Effector memory CD8-positive, alpha-beta T cell (primary cell): ENCODE results near the gene RTN4R.
"Not testable (repeated sequence)": the region's sequence is repeated elsewhere in the genome, so short reads cannot be mapped to it uniquely, and the experiment has no call there.

Experiments used
- ATAC-seq: fragments of 150-1000 bp; cut with Tn5 transposase; replicated peaks from 2 replicates; pipeline ENCODE4 v1.10.0; 2021; ENCODE audit warnings: mild to moderate bottlenecking, moderate library complexity
- DNase-seq, 3 experiments: peaks; one replicate each; pipeline ENCODE4 v3.0.0; 2021
- H3K27ac Mint-ChIP-seq, 2 donors: one replicate each; pipeline ENCODE4 v1.8.0; 2022; ENCODE audit warnings: mild to moderate bottlenecking in 2 of 2, mixed read lengths in 2 of 2, moderate library complexity in 2 of 2
- H3K27me3 Mint-ChIP-seq, 2 donors: one replicate each; pipeline ENCODE4 v1.8.0; 2022; ENCODE audit warnings: mixed read lengths in 2 of 2
- H3K36me3 Mint-ChIP-seq: one replicate; pipeline ENCODE4 v1.8.0; 2022; ENCODE audit warnings: mild to moderate bottlenecking, moderate library complexity, mixed read lengths; ENCODE audit not compliant: insufficient read depth
- H3K4me1 Mint-ChIP-seq, 2 donors: one replicate each; pipeline ENCODE4 v1.8.0; 2022; ENCODE audit warnings: low read depth in 2 of 2, mixed read lengths in 2 of 2
- H3K4me3 Mint-ChIP-seq, 2 donors: one replicate each; pipeline ENCODE4 v1.8.0; 2022; ENCODE audit warnings: mild to moderate bottlenecking in 2 of 2, mixed read lengths in 2 of 2, moderate library complexity in 2 of 2
- H3K9me3 Mint-ChIP-seq, 2 donors: one replicate each; pipeline ENCODE4 v1.8.0; 2022; ENCODE audit warnings: mixed read lengths in 2 of 2

The RTN4R gene

GRCh38 chr22:20310180-20310579 is 42.1 kb upstream of the RTN4R start:
- H3K27me3 Mint-ChIP-seq, ATAC-seq, H3K4me3 Mint-ChIP-seq, H3K4me1 Mint-ChIP-seq, H3K27ac Mint-ChIP-seq, H3K36me3 Mint-ChIP-seq, DNase-seq, H3K9me3 Mint-ChIP-seq: not testable (repeated sequence)

- H3K27ac Mint-ChIP-seq, H3K4me3 Mint-ChIP-seq, H3K9me3 Mint-ChIP-seq, ATAC-seq, H3K4me1 Mint-ChIP-seq, H3K36me3 Mint-ChIP-seq, H3K27me3 Mint-ChIP-seq, DNase-seq: not testable (repeated sequence)
These were observed 40.9 kb upstream of the RTN4R start for GRCh38 chr22:20308806-20309650.

GRCh38 chr22:20307448-20308447 is 39.6 kb upstream of the RTN4R start:
- not testable (repeated sequence) for H3K9me3 Mint-ChIP-seq, H3K27me3 Mint-ChIP-seq, ATAC-seq, H3K4me3 Mint-ChIP-seq, H3K4me1 Mint-ChIP-seq, DNase-seq, H3K36me3 Mint-ChIP-seq, H3K27ac Mint-ChIP-seq

- ATAC-seq, H3K4me3 Mint-ChIP-seq, H3K4me1 Mint-ChIP-seq, H3K27me3 Mint-ChIP-seq, H3K36me3 Mint-ChIP-seq, H3K27ac Mint-ChIP-seq, DNase-seq, H3K9me3 Mint-ChIP-seq: not testable (repeated sequence)
These were observed 38.7 kb upstream of the RTN4R start for GRCh38 chr22:20306646-20307447.

- peak; percentile 32 for ATAC-seq
- H3K27me3 Mint-ChIP-seq, result peaks cover 7 to 8% of the 10 kb centered on the region in 2 donors
These were observed 38.0 kb upstream of the RTN4R start for GRCh38 chr22:20305894-20306645.

GRCh38 chr22:20305230-20305893 is 37.2 kb upstream of the RTN4R start:
- DNase-seq, H3K27ac Mint-ChIP-seq, ATAC-seq, H3K36me3 Mint-ChIP-seq, H3K27me3 Mint-ChIP-seq, H3K4me1 Mint-ChIP-seq, H3K9me3 Mint-ChIP-seq, H3K4me3 Mint-ChIP-seq: not testable (repeated sequence)

More at GRCh38 chr22:20305894-20306645, 38.0 kb upstream of the RTN4R start:
- no peaks in the 10 kb centered on the region for H3K36me3 Mint-ChIP-seq
- no peaks in the 10 kb centered on the region for H3K9me3 Mint-ChIP-seq
- no peak overlapping the region for H3K27ac Mint-ChIP-seq
- no peak overlapping the region for H3K4me3 Mint-ChIP-seq
- no peak for DNase-seq
- H3K4me1 Mint-ChIP-seq, result peaks cover 0 to 2% of the 10 kb centered on the region in 2 donors

GRCh38 chr22:20304646-20305045 is 36.5 kb upstream of the RTN4R start:
- H3K9me3 Mint-ChIP-seq, result no peaks in the 10 kb centered on the region
- no peak overlapping the region for H3K4me3 Mint-ChIP-seq
- H3K27ac Mint-ChIP-seq, result no peak overlapping the region
- no peaks in the 10 kb centered on the region for H3K36me3 Mint-ChIP-seq
- peaks cover 0 to 10% of the 10 kb centered on the region in 2 donors for H3K4me1 Mint-ChIP-seq
- H3K27me3 Mint-ChIP-seq, result peaks cover 7 to 8% of the 10 kb centered on the region in 2 donors
- ATAC-seq (no peak), DNase-seq (no peak)

- H3K27me3 Mint-ChIP-seq, H3K9me3 Mint-ChIP-seq, H3K36me3 Mint-ChIP-seq, DNase-seq, H3K27ac Mint-ChIP-seq, H3K4me3 Mint-ChIP-seq, ATAC-seq: not testable (repeated sequence)
- peaks cover 0 to 11% of the 10 kb centered on the region in 2 donors for H3K4me1 Mint-ChIP-seq
These were observed 35.1 kb upstream of the RTN4R start for GRCh38 chr22:20303229-20303534.

- Mint-ChIP-seq H3K36me3 (peaks cover 2% of the 10 kb centered on the region), H3K9me3 (no peaks in the 10 kb centered on the region), H3K27me3 (peaks cover 7 to 8% of the 10 kb centered on the region in 2 donors), H3K4me3 (no peak overlapping the region), H3K4me1 (peaks cover 0 to 14% of the 10 kb centered on the region in 2 donors), H3K27ac (no peak overlapping the region)
- DNase-seq (no peak), ATAC-seq (no peak)
These were observed 34.5 kb upstream of the RTN4R start for GRCh38 chr22:20302438-20303228.

GRCh38 chr22:20299746-20300136 is 31.6 kb upstream of the RTN4R start:
- peak overlapping the region; percentile 78 to 84 for H3K4me3 Mint-ChIP-seq
- peaks cover 0 to 13% of the 10 kb centered on the region in 2 donors for H3K4me1 Mint-ChIP-seq
- DNase-seq, result peak in 1 of 3 experiments; percentile 33
- H3K36me3 Mint-ChIP-seq, result peaks cover 2% of the 10 kb centered on the region
- H3K9me3 Mint-ChIP-seq, result no peaks in the 10 kb centered on the region
- H3K27ac Mint-ChIP-seq, result no peak overlapping the region
- ATAC-seq, result peak; percentile 54
- H3K27me3 Mint-ChIP-seq, result peaks cover 7 to 8% of the 10 kb centered on the region in 2 donors

GRCh38 chr22:20298803-20299745 is 31.0 kb upstream of the RTN4R start:
- Mint-ChIP-seq H3K9me3 (no peaks in the 10 kb centered on the region), H3K27me3 (peaks cover 7 to 8% of the 10 kb centered on the region in 2 donors), H3K4me3 (peak overlapping the region; percentile 78 to 84), H3K27ac (no peak overlapping the region), H3K4me1 (peaks cover 0 to 13% of the 10 kb centered on the region in 2 donors), H3K36me3 (peaks cover 2% of the 10 kb centered on the region)
- ATAC-seq (peak; percentile 86), DNase-seq (peak; percentile 74 to 87 (median 83))
